ENCODE results near the gene SKIC2. TPM values are rescaled to one million over a fixed set of nuclear protein-coding genes. Genes with fewer than 3 reads are reported as not detected.

The SKIC2 gene
- total and polyA plus RNA-seq, 2 donors (not counting 3 experiments of a cell fraction or from before 2014, with no cell fraction given): 52.8 to 76.7 TPM

- no TSS peak for BruUV-seq (replicated peaks)
- no peak overlapping the region for H3K9ac ChIP-seq (replicated peaks; ENCODE audit: extremely low read depth, insufficient read depth, low read length)
- H3K4me3 ChIP-seq (replicated peaks in 1 of 3; ENCODE audit: insufficient read depth in 1 of 3, low read depth in 1 of 3, low read length in 3 of 3): no peak overlapping the region
- H2AFZ ChIP-seq (ENCODE audit: low read depth, low read length): no peak overlapping the region
- FAIRE-seq (no peak), DNase-seq (ENCODE audit: low read depth, low spot score) (no peak)
- H3K79me2 ChIP-seq (ENCODE audit: control insufficient read depth, insufficient read depth, low read length): peaks cover 15% of the 10 kb centered on the region
- H3K36me3 ChIP-seq (ENCODE audit: control insufficient read depth in 2 of 2, extremely low read depth in 1 of 2, insufficient read depth in 2 of 2, low read length in 2 of 2): peaks cover 9 to 55% of the 10 kb centered on the region in 2 experiments
- ChIA-PET CTCF (interaction anchor here (1.3 kb wide), 1 partner anchor 15 kb away, joined by 7 read pairs; no protein-coding TSS in a partner anchor), POLR2A (no interaction called here)
- no peaks in the 10 kb centered on the region for H3K9me3 ChIP-seq (replicated peaks; ENCODE audit: control insufficient read depth, insufficient read depth, low read length)
- intact Hi-C loops (cut with micrococcal nuclease): no loop called here
- H3K27me3 ChIP-seq (ENCODE audit: control insufficient read depth in 2 of 2, insufficient read depth in 2 of 2, low read length in 2 of 2): no peaks in the 10 kb centered on the region
- H3K27ac ChIP-seq (ENCODE audit: insufficient read depth, low read depth, low read length): no peak overlapping the region
- dilution Hi-C loops (cut with MboI; ENCODE audit: extremely low pct_ligation_motif_present, low sequenced_read_pairs): no loop called here
- H4K20me1 ChIP-seq (replicated peaks; ENCODE audit: control insufficient read depth, extremely low read depth, insufficient read depth, low read length): no peaks in the 10 kb centered on the region
- no peak overlapping the region for H3K4me2 ChIP-seq (ENCODE audit: insufficient read depth, low read length)
- no peaks in the 10 kb centered on the region for H3K9me1 ChIP-seq (replicated peaks; ENCODE audit: control insufficient read depth, extremely low read depth, insufficient read depth, low read length)
- TF ChIP-seq MYC (IDR thresholded peaks at IDR 0.05; ENCODE audit: low read depth, low read length): no peak
- no peak for TF ChIP-seq JUN (IDR thresholded peaks at IDR 0.05; ENCODE audit: borderline replicate concordance, insufficient read depth, insufficient read length, low read depth)
- TF ChIP-seq MAX (IDR thresholded peaks at IDR 0.05; ENCODE audit: insufficient read depth, insufficient read length): no peak
- TF ChIP-seq POLR2A (IDR thresholded peaks at IDR 0.05; ENCODE audit: low read depth, low read length): no peak
- no peak for TF ChIP-seq EZH2 (IDR thresholded peaks at IDR 0.05; ENCODE audit: borderline replicate concordance, low read depth, low read length, severe bottlenecking)
- TF ChIP-seq CTCF (IDR thresholded peaks at IDR 0.05; ENCODE audit: extremely low read depth in 1 of 2, insufficient read depth in 1 of 2, low read depth in 1 of 2, low read length in 2 of 2): no peak
- TF ChIP-seq POLR2AphosphoS5 (IDR thresholded peaks at IDR 0.05; ENCODE audit: insufficient read depth, low read depth, low read length): no peak
- no peak for TF ChIP-seq GATA2 (IDR thresholded peaks at IDR 0.05; ENCODE audit: insufficient read depth, insufficient read length, low read depth, low read length)
- no peak for TF ChIP-seq FOS (IDR thresholded peaks at IDR 0.05; ENCODE audit: borderline replicate concordance, insufficient read depth, low read length)
- peaks cover 9% of the 10 kb centered on the region for H3K4me1 ChIP-seq (ENCODE audit: control insufficient read depth, extremely low read depth, insufficient read depth, low read length)
These were observed 8.3 kb downstream of the SKIC2 start for GRCh38 chr6:31966997-31967925.
